Inferior parietal cortex (tissue), 1 donor: ENCODE measurements around the gene CFAP221.

ENCODE experiments used
- DNase-seq: peaks from one replicate; pipeline ENCODE4 v3.0.0-alpha.2; 2016; ENCODE audit errors: extremely low spot score

Gene CFAP221

DNA sequence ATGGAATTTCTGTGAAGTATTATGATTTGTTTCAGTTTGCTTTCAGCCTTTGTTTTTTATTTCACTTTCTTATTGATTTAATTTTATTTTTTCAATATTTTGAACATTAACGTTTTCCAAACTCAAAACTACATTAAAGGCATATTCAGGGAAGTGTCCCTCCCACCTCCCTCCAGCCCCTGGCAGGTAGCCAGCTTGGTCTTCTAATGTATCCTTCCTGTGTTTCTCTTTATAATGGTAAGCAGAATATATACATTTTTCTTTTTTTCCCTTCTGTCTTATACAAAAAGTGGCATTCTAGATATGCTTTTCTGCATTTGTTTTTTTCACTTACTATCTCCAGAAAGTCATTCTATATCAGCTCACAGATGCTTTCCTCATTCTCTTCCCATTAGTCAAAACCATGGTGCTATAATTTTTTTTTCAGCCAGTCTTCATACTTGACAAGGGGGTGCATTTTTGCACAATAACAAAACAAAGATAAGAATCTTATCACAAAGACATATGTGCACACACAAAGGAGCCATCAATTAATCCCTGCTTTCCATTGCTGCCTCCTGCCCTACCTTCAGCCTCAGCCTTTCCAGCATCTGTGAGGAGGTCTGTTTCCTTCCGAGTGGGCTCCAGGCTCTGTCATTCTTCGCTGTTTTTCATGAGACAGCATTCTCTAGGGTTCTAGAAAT is 101.1 kb downstream of the CFAP221 start:
- DNase-seq, result no peak

DNA sequence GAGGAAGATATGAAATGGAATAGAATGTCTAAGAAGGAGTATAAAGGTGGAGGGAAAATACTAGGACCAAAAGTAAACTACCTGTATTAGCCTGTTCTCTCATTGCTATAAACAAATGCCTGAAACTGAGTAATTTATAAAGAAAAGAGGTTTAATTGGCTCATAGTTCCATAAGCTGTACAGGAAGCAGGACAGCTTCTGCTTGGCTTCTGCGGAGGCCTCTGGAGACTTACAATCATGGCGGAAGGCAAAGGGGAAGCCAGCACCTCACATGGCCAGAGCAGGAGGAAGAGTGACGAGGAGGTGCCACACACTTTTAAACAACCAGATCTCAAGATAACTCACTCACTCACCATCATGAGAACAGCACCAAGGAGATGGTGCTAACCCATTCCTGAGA is 101.9 kb downstream of the CFAP221 start:
- no peak for DNase-seq

DNA sequence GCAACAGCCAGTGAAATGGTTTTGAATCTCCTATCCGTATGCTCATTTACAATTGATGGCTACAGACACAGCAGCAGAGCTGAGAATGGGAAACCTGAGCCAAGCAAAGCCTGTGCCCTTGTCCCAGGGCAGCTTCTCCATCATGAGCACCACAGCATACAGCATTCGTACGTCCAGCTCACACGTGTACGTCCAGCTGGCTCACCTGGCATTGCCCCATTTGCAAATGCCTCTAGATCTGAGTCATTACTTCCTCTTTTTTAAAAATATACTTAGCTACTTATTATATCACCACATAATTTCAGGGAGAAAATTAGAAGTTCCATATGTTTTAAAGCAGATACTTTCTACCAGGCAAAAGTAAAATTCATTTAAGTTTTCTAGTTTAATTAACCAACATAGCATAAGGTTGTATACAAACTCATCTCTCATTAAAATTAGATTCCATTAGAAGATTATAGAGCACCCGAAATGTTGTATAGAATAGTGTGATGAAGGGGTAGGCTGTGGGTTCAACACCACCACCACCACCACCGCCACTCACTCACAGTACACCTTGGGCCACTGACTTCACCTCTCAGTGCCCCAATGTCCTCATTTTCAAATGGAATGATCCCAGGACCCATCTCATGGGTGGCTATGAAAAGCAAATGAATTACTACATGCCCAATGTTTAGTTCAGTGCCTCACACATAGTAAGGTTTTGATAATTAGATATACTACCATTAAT is 103.4 kb downstream of the CFAP221 start:
- DNase-seq, result no peak

DNA sequence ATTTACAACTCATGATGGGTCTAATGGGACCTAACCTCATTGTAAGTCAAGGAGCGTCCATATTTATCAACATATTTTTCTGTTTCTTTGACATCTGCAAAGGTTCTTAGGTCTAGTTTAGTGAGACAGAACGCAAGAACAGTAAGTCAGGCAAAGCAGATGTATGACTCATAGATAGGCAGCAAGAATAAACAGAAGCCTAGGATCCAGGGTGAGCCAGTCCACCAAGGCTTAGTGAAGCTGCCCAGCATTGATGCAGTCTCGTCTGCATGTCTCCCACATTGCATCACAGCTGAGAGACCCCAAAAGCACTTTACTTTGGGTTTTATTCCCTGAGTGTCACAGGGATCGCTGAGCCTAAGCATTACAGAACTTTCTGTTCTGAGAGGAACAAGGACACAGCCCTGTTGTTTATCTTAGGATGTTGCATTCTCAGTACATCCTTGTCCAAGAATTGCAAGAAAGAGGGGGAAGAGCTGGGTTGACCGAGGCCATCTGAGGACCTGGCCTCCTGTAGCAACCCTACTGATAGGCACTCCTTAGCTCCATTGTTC is 105.2 kb downstream of the CFAP221 start:
- no peak for DNase-seq

DNA sequence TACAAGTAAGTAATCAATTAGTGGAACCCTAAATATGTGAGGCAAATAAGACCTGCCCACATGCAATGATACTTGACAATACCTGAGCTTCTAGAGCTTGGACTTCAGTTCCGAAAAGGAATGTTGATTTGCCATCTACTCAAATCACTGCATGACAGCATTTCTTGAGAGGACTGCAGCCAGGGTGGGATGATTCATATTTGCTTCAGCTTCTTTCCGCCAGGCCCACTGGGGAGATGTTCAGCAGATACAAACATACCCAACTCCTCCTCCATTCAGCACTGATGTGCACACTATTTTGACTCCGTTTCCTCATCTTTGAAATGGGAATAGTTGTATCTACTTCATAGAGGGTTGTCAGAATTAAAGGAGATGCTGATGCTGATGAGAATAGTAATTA is 106.0 kb downstream of the CFAP221 start:
- DNase-seq, result no peak

DNA sequence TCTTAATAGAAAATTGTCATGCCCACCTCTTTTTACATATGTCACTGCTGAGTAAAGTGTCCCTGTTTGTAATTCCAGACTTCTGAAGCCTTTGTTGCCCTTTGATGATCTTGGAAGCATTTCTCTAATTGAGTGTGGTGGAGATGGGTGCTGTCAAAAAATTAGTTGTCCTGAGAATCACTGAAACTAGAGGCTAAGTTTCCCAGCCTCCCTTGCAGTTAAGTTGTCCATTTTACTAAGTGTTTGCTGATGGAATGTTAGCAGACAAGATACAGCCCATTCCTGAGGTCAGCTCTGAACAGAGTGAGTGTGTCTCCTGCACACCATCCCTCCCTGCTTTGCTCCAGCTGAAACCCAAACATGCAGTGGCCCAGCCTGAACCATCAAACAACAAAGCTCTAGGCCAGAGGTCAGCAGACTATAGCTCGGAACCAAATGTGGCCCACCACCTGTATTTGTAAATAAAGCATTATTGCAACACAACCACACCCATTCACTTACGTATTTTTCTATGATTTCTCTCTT is 106.7 kb downstream of the CFAP221 start:
- no peak for DNase-seq

DNA sequence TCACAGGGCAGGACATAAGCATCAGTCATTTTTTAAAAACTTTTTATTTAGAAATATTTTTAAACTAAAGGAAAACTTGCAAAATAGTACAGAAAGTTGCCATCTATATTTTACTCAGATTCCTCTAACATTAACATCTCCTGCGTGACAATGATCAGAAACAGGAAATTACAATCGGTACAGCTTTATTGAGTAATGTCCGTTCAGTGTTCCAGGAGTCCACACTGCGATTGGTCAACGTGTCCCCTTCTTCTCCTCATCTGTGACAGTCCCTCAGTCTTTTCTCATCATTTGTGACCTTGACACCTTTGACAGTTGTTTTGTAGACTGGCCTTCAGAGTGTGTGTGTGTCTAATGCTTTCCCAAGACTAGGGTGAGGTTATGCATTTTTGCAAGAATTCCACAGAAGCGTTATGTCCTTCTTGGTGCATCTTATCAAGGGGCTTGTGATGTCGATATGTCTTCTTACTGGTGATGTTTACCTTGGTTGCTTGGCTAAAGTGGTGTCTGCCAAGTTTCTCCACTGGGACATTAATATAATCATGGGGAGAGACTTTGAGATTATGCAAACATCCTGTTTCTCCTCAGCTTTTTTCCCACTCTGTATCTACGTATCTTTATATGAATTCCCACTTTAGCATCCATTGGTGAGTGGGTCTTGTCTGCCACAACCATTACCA is 113.4 kb downstream of the CFAP221 start:
- DNase-seq, result no peak

DNA sequence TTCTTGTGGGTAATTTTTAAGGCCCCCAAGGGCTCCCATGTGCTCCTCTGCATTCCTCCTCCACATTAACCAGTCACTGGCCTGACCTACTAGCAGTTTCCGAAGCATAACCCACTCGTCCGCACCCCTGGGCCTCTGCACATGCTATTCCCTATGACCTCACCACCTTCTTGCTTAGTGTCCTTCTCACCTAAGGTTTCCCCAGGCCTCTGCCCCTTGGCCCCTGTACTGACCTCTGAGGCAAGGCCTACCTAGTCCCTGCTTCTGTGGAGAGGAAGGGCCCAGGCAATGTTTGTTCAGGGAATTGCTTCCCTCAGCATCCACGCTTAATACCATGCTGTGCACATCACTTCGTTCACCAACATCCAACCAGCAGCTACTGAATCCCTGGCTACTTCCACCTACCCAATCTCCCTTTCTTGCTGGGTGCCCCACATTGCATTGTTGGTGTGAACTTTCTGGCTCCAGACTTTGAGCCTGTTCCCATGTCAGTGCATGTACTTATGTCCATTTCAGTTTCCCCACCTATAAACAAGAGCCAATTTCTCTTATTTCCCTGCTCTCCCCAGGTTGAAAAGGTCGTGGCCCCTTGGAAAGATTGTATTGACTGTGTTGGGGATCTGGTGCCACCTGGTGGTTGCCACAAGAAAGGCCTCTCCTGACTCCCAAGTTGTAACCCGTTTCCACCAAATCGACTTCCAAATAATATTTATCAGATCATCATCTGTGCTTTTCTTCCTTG is 115.5 kb downstream of the CFAP221 start:
- no peak for DNase-seq

DNA sequence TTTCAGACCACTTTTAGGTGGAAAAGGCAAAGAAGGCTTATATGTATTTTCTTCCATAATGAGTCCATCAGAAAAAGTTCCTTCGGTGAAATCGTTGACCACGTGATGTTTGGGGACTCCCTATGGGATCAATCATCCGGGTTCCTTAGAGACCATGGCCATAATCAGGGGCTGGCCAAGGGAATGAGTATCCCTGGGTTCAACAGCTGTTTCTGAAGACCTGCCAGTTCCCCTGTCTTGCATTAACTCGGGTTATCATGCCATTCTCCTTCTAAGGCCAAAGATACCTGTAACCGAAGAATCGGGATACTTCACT is 116.1 kb downstream of the CFAP221 start:
- no peak for DNase-seq

DNA sequence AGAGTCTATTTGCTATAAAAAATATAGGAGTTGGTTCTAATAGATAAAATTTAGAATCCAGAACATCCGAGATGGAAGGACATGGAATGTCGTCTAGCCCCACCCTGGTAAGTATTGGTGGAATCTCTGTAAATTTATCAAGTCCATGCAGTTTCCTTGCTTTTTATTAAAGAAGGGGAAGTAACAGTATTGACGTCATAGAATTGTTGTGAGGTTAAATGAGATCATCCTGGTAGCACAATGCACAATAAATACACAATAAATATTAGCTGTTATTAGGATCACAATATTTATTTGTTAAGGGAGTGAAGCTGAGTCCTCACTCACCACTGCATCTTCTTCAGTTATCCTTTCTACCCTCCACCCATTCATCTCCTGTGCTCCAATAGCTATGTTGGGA is 118.0 kb downstream of the CFAP221 start:
- DNase-seq, result no peak

DNA sequence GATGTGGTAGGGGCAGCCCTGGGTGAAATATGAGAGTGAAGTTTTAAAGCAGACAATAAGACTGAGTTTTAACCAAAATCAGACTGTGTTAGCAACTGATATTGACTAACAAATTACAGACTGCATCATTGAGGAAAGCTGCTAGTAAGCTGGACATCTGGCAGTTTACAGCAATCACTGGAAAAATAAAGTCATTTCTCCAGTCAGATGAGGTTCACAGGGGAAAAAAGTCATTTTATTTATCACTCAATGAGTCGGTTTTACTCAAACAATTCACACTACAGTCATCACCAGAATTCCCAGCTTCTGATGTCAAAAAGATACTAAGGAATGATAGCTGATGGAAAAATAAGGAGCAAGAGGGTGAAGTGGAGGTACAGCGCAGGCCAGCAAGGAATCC is 124.3 kb downstream of the CFAP221 start:
- DNase-seq, result no peak

DNA sequence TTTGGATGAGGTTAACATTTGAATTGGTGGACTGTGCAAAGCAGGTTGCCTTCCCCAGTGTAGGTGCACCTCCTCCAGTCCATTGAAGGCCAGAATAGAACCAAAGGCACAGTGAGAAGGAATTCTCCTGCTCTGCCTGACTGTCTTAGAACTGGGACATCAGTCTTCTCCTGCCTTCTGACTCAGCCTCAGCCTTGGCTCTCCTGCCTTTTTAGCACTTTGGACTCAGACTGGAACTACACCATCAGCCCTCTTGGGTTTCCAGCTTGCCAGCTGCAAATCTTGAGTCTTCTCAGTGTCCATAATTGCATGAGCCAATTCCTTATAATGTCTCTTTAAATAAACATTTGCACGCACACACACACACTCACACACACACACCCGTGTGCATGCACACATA is 126.8 kb downstream of the CFAP221 start:
- no peak for DNase-seq

DNA sequence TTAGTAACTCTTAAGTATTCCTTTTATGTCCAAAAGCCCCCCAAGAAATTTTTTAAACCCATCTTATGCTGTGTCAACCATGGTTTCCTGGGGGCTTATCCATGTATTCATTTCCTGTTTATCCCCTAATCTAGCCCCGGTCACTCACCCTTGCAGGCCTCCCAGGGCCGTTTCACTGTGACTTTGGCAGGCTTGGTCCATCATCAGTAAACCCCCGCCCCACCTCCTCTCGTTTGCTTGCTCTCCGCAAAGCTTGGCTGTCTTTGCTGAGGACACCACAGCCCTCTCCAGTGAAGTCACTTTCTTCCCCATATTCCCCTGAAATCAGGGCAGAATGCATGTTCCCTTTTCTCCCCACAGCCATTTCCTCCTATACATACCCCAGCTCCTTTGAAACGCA is 127.5 kb downstream of the CFAP221 start:
- no peak for DNase-seq

DNA sequence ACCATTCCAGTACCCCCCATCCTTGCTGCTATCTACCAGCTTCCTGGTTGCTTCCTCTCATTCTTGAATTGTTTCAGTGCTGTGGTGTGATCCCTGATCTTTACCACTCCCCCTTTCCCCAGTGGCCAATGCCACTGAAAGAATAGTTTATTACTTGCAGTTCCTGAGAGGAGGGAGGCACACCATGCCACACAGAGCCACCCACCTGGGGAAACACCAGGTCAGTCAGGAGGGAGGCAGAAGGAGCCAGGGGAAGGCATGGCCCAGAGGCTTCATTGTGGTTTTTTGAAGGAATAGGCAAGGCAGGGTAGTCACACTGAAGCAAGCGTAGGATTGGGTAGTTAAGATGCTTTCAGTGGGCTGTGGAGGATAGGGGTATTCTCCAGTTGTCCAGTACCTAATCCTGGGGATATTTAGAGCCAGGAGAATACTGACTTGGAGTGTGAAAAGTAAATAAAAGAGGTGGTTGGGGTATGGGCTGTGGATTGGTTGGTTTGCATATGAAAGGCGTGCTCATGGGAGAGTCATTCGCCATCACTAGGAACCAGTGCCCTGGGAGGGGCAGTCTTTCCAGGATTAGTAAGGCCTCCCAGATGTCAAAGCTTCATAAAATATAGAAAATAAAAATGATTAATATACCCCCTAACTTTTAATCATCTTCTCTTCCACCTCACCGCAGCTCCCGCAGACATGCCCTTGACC is 128.1 kb downstream of the CFAP221 start:
- no peak for DNase-seq

DNA sequence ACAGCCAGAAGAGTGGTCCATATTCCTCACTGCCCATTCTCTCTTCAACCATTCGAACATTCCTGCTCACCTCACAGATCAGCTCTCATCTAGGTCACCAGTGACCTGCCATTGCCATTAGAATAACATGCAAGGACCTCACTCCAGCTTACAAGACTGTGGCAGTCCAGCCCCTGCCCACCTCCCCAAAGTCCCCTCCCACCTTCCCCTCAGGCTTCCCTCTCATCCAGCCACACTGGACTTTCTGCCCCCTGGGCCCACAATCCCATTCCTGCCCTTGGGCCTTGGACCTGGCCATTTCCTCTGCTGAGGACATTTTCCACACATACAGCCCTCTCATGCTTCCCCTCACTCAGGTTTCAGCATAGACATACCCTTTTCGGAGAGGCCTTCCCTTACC is 129.5 kb downstream of the CFAP221 start:
- DNase-seq, result no peak

DNA sequence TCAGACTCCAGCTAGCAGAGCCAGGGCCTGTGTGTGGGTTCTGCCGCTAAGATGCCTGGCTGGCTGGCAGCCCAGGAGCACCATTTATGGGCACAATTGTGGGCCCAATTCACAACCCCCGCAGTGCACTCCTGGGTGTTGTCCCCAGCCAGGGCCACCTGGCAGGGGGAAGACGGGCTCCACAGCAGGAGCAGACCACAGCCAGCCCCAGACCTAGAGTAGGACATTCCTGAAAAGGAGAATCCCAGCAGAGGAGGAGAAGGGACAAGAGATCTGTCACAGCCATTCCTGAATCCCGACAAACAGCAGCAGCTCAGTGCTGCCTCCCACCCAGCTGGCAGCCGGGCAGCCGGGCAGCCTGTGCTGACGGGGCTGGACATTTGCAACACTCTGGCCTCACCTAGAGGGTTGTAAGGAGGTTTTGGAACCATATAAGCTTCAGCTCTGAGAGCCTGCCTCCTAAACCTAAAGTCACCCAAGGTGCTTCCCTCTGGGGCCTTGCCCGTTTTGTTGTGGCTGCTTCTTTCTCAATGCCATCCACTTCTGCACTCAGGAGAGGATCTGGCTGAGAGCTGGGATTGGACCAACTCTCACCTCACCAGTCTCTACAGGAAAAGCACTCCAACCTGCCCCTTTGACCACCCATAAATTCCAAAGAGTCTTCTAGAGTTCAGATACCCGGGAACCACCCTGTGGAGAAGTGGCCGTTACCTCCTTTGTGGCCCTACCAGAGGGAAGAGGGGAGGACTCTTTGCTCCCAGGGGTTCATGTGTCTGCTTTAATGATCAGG is 130.7 kb downstream of the CFAP221 start:
- no peak for DNase-seq

DNA sequence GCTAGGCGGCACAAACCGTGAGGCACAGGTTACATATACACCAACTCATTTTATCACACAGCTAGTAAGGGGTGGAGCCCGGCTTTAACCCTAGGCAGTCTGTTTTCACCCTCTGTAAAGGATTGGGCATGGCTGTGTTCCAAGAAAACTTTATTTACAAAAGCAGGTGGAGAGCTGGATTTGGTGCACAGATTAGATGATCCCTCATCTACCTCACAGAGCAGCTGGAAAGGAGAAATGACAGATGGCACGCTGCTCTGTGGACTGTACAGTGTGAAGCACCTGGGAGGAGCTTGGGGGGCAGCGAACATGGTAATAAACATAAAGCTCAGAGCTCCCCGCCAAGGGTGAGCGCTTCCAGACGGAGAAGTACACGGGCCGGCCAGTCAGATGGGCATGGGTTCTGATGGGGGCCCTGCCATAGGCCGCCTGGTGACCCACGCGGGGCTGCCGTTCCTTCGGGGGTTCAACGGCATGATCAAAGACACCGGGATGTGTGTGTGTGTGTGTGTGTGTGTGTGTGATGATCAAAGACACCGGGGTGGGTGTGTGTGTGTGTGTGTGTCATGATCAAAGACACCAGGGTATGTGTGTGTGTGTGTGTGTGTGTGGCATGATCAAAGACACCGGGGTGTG is 133.9 kb downstream of the CFAP221 start:
- no peak for DNase-seq

DNA sequence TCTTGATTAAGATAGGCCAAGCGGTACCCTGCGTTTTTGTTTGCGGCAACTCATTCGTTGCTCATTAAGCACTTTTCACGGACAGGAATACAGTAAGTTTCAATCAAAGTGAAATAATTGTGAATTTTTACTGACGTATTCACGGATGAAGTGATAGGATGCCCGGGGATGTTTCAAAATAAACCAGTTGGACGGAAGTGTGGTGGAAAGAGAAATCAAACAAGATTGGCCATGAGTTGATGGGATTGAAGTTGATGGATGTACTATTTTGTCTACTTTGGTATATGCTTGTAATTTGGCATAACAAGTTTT is 135.2 kb downstream of the CFAP221 start:
- no peak for DNase-seq

DNA sequence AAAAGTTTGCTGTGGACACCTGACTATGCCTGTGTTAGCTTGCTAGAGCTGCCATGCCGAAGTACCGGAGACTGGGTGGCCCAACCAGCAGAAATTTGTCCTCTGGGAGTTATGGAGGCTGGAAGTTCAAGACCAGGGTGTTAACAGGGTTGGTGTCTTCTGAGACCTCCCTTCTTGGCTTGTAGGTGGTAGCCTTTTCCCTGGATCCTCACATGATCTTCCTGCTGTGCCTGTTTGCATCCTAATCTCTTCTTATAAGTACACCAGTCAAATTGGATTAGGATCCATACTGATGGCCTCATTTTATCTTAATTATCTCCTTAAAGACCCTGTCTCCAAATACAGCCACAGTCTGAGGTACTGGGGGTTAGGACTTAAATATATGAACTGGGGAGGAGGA is 135.6 kb downstream of the CFAP221 start:
- DNase-seq, result no peak
